HEK293T (cell line): ENCODE results near the gene PIGR.
"Not testable (repeated sequence)": the region's sequence is repeated elsewhere in the genome, so short reads cannot be mapped to it uniquely, and the experiment has no call there.

Source experiments
- FOXA1 ChIP-seq: fragments of 450-650 bp; IDR thresholded peaks from 2 replicates; pipeline ENCODE4 v1.6.1; 2016; ENCODE audit warnings: mild to moderate bottlenecking
- NFRKB ChIP-seq: fragments of 450-650 bp; IDR thresholded peaks from 2 replicates; pipeline ENCODE4 v1.6.1; 2016; ENCODE audit warnings: mild to moderate bottlenecking, moderate library complexity
- SP1 ChIP-seq: fragments of 450-650 bp; IDR thresholded peaks from 2 replicates; pipeline ENCODE4 v1.6.1; 2017
- TF ChIP-seq, protein P1 (sequence below): fragments of 450-650 bp; IDR thresholded peaks from 2 replicates; pipeline ENCODE4 v1.6.1; 2016

GRCh38 chr1:206923961-206924557 lies 22.2 kb downstream of the PIGR start:
- not testable (repeated sequence) for TF ChIP-seq SP1, NFRKB, FOXA1
- TF ChIP-seq, protein P1, sequence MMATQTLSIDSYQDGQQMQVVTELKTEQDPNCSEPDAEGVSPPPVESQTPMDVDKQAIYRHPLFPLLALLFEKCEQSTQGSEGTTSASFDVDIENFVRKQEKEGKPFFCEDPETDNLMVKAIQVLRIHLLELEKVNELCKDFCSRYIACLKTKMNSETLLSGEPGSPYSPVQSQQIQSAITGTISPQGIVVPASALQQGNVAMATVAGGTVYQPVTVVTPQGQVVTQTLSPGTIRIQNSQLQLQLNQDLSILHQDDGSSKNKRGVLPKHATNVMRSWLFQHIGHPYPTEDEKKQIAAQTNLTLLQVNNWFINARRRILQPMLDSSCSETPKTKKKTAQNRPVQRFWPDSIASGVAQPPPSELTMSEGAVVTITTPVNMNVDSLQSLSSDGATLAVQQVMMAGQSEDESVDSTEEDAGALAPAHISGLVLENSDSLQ, result not testable (repeated sequence)
